Peyer's patch (tissue), 4 donors: ENCODE measurements around the gene BAAT. TPM values are rescaled to one million over a fixed set of nuclear protein-coding genes. Genes with fewer than 3 reads are reported as not detected.

Source experiments
- DNase-seq, 3 donors: peaks; one replicate each; pipeline ENCODE4 v3.0.0-alpha.2; 2017 to 2019
- H3K27ac ChIP-seq, 4 donors: fragments of 200-600 bp; sonication (generic); one replicate each; pipeline ENCODE4 v1.5.1; 2016 to 2019
- H3K27me3 ChIP-seq, 2 donors: fragments of 200-600 bp; sonication (generic); one replicate each; pipeline ENCODE4 v1.5.1; 2019
- H3K36me3 ChIP-seq, 3 donors: fragments of 200-600 bp; sonication (generic); one replicate each; pipeline ENCODE4 v1.5.1; 2016 to 2019
- H3K4me1 ChIP-seq, 4 donors: fragments of 200-600 bp; sonication (generic); one replicate each; pipeline ENCODE4 v1.5.1; 2016 to 2019
- H3K4me3 ChIP-seq, 4 donors: fragments of 200-600 bp; sonication (generic); 1 replicate in 3 of 4; 2 replicates in 1 of 4; pipeline ENCODE4 v1.5.1; 2016 to 2019; ENCODE audit warnings: mild to moderate bottlenecking in 1 of 4
- H3K9me3 ChIP-seq, 4 donors: fragments of 200-600 bp; sonication (generic); one replicate each; pipeline ENCODE4 v1.5.1; 2016 to 2019; ENCODE audit warnings: mild to moderate bottlenecking in 1 of 4
- POLR2A ChIP-seq, 2 donors: fragments of 450-650 bp; IDR thresholded peaks; one replicate each; pipeline ENCODE4 v1.5.1; 2017; ENCODE audit warnings: antibody characterized with exemption in 2 of 2, mild to moderate bottlenecking in 2 of 2, moderate library complexity in 2 of 2
- total RNA-seq, 4 donors: library from RNA; depleted of rRNA; stranded (reverse); fragments of >200 nt; gene quantifications; one replicate each; pipeline ENCODE4 v1.1.0, GENCODE V29; 2016
- TF ChIP-seq, protein P1 (sequence below), 6 experiments: fragments of 450-650 bp in 4 of 6; fragments of 200-600 bp in 2 of 6; sonication (generic) in 1 of 6; IDR thresholded peaks; one replicate each; pipeline ENCODE4 v1.5.1; 2017 to 2019; ENCODE audit warnings: antibody characterized with exemption in 6 of 6, mild to moderate bottlenecking in 3 of 6, moderate library complexity in 1 of 6

Gene BAAT
- total RNA-seq, 4 donors from 2014 or later, result 1.2 TPM; not detected in 3

DNA sequence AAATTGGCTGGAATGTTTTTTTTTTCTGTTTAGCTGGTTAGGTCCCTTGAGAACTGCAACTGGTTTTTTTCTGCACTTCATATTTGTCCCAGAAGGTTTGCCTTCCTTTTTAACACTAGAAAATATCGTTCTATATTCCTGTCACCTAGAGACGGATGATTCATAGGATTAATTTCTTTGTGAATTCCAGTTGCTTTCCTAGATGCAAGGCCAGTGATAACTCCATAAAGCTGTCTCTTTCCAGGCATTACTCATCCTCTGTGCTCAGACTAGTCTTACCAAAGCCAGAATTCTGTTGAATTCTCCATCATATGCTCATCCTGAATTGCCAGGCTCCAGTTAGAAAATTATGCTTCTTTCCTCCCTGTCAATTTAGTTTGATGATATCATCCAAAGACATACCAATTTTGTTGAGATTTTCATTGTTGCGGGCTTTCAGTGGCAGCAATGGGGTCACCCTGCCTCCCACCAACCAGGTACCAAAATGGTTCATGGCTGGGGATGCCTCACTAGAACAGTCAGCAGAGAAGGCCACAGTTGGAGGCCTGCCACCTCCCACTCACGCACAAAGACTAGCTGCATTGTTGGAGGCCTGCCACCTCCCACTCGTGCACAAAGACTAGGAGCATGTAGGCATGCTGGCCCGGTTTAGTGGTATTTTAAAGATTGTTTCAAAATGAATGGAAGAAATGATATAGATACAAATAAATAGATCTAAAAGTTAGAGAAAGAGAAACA lies 8.5 kb downstream of the BAAT start:
- Histone ChIP-seq H3K36me3 (no peaks in the 10 kb centered on the region), H3K27me3 (no peaks in the 10 kb centered on the region), H3K9me3 (no peaks in the 10 kb centered on the region), H3K4me3 (no peak overlapping the region), H3K4me1 (no peaks in the 10 kb centered on the region), H3K27ac (no peak overlapping the region)
- TF ChIP-seq, protein P1, sequence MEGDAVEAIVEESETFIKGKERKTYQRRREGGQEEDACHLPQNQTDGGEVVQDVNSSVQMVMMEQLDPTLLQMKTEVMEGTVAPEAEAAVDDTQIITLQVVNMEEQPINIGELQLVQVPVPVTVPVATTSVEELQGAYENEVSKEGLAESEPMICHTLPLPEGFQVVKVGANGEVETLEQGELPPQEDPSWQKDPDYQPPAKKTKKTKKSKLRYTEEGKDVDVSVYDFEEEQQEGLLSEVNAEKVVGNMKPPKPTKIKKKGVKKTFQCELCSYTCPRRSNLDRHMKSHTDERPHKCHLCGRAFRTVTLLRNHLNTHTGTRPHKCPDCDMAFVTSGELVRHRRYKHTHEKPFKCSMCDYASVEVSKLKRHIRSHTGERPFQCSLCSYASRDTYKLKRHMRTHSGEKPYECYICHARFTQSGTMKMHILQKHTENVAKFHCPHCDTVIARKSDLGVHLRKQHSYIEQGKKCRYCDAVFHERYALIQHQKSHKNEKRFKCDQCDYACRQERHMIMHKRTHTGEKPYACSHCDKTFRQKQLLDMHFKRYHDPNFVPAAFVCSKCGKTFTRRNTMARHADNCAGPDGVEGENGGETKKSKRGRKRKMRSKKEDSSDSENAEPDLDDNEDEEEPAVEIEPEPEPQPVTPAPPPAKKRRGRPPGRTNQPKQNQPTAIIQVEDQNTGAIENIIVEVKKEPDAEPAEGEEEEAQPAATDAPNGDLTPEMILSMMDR (IDR thresholded peaks at IDR 0.05), result no peak
- TF ChIP-seq POLR2A (IDR thresholded peaks at IDR 0.05), result no peak
- no peak for DNase-seq

DNA sequence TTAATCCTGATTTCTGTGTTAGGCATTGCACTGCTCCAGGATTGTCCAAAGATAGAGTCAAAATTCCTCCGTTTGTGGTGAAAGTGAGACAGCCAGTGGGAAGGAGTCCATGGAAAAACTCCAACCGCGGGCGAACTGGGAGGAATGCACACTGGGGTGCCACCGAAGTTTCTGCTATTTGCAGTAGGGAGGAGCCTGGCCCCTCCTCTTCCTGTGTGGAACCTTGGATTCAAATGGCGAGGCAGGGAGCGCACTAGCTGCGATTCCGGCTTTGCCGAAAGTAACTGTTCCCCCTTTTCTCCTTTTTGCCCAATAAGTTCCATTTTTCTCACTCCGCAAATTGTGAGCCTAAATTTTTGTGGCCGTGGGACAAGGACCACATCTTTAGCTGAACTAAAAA lies 9.3 kb downstream of the BAAT start:
- Histone ChIP-seq H3K36me3 (no peaks in the 10 kb centered on the region), H3K4me1 (no peaks in the 10 kb centered on the region), H3K9me3 (no peaks in the 10 kb centered on the region), H3K4me3 (no peak overlapping the region), H3K27me3 (no peaks in the 10 kb centered on the region), H3K27ac (no peak overlapping the region)
- no peak for DNase-seq
- TF ChIP-seq, protein P1 (IDR thresholded peaks at IDR 0.05), result no peak
- TF ChIP-seq POLR2A (IDR thresholded peaks at IDR 0.05), result no peak

DNA sequence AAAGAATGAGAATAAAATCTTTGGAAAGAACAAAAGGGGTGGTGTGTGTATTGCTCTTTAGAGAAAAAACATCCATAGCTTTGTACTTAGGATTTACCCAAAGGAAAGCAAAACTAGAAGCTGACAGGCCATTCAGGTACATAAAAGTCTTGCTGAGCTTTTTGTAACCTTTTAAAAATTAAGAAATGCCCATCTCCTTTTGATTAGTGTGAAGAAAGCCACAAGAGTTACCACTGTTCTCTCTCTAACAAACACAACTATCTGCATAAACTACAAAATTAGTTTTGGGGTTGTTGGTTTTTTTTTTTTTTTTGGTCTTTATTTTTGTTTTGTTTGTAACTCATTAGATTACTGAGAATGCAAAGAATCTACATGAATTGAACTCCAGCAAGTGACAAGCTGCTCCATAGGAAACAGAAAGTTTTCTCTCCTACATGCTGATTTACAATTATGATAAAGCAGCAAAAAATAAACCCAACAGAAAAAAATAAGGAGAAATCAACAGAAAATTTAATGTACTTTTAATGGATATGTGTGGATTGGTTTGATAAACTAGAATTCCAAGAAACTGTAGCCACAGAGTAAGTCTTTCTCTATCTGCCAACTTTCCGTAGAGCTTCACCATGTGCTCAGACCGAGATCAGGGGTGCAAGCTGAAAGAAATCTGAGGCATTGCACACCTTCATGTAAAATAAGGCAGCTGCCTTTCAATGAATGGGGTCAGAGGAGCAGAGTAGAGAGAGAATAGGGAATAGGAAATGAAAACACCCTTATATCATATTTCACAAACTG lies 12.3 kb downstream of the BAAT start:
- Histone ChIP-seq H3K27me3 (no peaks in the 10 kb centered on the region), H3K9me3 (no peaks in the 10 kb centered on the region), H3K27ac (no peak overlapping the region), H3K4me3 (no peak overlapping the region), H3K36me3 (no peaks in the 10 kb centered on the region), H3K4me1 (no peaks in the 10 kb centered on the region)
- TF ChIP-seq POLR2A (IDR thresholded peaks at IDR 0.05), result no peak
- TF ChIP-seq, protein P1 (IDR thresholded peaks at IDR 0.05), result no peak
- no peak for DNase-seq

DNA sequence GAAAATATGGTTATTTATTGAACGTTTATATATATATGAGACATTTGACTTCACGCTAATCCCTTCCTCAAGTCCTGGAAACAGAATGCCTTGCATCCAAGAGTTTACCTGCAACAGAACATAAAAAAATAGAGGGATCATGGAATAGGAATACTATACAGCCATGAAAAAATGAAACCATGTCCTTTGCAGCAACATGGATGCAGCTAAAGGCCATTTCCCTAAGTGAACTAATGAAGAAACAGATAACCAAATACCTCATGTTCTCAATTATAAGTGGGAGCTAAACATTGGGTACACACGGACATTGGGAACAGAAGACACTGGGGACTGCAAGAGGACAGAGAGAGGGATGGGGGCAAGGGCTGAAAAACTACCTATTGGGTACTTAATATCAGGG lies 13.0 kb downstream of the BAAT start:
- DNase-seq, result no peak
- Histone ChIP-seq H3K4me3 (no peak overlapping the region), H3K9me3 (no peaks in the 10 kb centered on the region), H3K27ac (no peak overlapping the region), H3K36me3 (no peaks in the 10 kb centered on the region), H3K27me3 (no peaks in the 10 kb centered on the region), H3K4me1 (no peaks in the 10 kb centered on the region)
- TF ChIP-seq POLR2A (IDR thresholded peaks at IDR 0.05), result no peak
- TF ChIP-seq, protein P1 (IDR thresholded peaks at IDR 0.05), result no peak

DNA sequence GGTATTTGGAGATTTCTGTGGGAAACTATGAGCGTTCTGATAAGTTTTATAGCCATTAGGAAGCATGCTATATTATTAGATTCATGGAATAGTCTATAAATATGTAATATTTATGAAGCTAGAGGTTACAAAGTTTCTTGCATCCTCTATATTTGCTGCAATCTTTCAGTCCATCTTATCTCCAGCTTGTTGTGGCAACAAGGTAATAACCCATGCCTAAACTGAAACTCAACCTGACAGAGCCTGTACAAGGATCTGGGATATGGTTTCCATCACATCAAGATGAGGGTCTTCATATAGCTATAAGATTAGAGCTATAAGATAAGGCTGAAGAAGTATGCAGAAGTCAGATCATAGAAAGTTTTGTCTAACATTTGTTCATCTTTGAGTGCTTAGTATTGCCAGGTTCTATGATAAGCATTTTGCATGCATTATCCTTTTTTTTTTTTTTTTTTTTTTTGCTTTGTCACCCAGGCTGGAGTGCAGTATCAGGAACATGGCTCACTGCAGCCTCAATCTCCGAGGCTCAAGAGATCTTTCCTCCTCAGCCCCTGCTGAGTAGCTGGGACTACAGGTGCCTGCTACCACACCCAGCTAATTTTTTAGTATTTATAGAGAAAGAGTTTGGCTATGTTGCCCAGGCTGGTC lies 14.8 kb downstream of the BAAT start:
- TF ChIP-seq, protein P1 (IDR thresholded peaks at IDR 0.05), result no peak
- no peak for TF ChIP-seq POLR2A (IDR thresholded peaks at IDR 0.05)
- Histone ChIP-seq H3K27ac (no peak overlapping the region), H3K4me3 (no peak overlapping the region), H3K36me3 (no peaks in the 10 kb centered on the region), H3K9me3 (no peaks in the 10 kb centered on the region), H3K4me1 (no peaks in the 10 kb centered on the region), H3K27me3 (no peaks in the 10 kb centered on the region)
- DNase-seq, result no peak
